HG02623 (cell line): Measurements from ENCODE around the gene PLCB1.
"Not testable (repeated sequence)": the region's sequence is repeated elsewhere in the genome, so short reads cannot be mapped to it uniquely, and the experiment has no call there.

Experiments used
- ATAC-seq: cut with Tn5 transposase; IDR thresholded peaks from one replicate; pipeline ENCODE4 v1.9.1; 2021; ENCODE audit warnings: moderate library complexity; ENCODE audit not compliant: unreplicated experiment

Gene PLCB1

GRCh38 chr20:8635837-8636236 is 503.8 kb downstream of the PLCB1 start:
- no peak for ATAC-seq

DNA sequence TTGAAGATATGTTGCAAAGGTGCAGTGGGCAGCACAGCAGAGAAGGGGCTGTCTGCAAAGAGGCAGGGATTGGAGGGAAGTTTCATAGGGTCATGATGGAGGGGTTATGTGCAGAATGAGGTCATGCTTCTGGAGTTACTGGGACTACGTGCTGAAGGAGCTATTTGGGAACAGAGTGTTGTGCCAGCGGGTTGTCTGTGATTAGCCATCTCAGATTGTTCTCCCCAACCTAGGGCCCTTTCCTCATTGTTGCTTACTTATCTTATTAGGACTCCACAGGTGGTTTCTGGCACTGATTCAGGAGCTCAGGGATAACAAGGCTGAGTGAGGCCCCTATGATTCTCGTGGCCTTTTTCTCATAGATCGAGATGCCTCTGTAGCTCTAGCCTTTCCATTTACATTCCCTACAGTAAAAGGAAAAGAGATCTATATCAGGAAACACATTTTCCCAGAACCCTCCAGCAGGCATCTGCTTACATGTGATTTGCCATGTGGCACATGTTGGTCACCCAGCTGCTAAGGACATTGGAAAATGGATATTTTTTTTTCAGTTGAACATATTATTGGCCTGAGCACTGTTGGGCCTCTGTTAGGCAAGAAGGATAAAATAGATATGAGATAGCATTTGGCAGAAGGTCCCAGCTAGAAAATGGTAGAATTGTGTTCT is 507.2 kb downstream of the PLCB1 start:
- no peak for ATAC-seq

DNA sequence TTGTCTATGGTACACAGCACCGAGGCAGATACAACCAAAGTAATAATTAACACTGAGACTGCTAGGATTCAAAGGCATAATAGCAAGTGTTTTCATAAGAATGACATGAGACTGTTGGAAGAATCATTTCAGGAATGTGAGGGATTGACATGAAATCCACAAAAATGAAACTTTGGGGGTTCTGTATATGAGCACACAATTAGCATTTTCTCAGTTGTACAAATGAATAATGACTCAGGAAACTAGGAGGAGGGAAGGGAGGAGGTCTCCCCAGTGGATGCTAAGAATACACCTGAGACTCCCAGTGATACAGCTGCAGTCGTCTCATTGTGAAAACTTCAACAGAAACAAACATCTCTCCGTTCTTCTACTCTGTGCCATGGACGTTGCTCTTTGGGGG is 508.4 kb downstream of the PLCB1 start:
- no peak for ATAC-seq

DNA sequence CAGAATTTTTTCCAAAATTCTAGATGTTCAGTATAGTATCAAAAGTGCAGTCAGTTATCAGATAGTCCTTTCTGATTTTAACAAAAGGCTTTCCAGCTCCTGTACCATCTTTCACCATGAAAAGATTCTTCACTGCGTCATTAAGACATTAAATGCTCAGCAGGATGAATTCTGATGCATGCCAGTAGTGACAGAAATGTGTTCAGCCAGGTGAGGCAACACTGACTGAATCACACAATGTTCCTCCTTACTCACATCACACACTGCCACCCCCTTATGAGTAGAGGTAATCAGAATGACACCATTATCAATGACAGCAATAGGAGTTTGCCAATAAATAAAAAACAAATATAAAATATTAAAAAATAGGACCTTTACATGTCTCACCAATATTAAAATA is 510.2 kb downstream of the PLCB1 start:
- no peak for ATAC-seq

DNA sequence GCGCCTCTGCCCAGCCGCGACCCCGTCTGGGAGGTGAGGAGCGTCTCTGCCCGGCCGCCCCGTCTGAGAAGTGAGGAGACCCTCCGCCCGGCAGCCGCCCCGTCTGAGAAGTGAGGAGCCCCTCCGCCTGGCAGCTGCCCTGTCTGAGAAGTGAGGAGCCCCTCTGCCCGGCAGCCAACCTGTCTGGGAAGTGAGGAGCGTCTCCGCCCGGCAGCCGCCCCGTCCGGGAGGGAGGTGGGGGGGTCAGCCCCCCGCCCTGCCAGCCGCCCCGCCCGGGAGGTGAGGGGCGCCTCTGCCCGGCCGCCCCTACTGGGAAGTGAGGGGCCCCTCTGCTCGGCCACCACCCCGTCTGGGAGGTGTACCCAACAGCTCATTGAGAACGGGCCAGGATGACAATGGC is 512.4 kb downstream of the PLCB1 start:
- not testable (repeated sequence) for ATAC-seq

- no peak for ATAC-seq
Observed at GRCh38 chr20:8645326-8645725, 513.3 kb downstream of the PLCB1 start.

GRCh38 chr20:8646033-8646441 is 514.0 kb downstream of the PLCB1 start:
- no peak for ATAC-seq

DNA sequence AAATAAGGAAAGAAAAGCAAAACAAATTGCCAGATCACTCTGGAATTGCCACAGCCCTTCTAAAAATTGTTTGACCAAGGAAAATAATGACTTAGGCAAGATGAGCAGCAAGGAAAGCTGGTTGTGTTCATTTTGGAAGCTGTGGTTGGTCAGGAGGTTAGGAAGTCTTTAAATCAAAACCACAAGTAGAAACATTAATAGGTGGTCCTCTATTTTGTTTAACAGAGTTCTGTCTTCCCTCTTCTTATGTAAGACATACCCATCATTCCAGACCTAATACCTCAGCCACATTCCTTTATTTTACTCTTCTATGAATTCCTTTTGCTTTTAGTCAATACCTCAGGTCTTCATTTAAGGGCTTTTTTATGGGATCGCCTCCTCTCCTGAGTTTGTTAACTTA is 514.6 kb downstream of the PLCB1 start:
- ATAC-seq: no peak

DNA sequence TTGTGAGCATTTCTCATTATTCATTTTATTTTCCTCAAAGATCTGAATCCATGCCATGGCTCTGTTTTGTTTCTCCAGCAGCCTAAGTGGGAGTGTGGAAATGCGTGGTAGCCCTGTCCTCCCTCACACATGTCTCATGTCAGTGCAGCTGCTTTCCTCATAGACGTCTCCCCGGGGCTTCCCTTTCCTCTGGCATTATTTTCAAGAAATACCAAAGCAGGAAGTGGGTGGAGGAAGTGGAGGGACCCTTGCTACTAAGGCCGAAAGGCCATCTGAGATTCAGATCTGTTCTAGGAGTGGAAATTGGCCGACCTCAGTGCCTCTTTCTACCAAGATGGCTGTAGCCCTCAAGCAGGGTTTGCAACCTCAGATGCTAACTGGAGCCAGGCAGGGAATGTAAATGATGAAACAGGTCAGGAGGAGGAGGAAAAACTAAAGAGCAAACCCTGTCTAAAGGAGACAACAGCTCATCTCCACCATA is 515.9 kb downstream of the PLCB1 start:
- no peak for ATAC-seq

GRCh38 chr20:8648466-8648865 is 516.4 kb downstream of the PLCB1 start:
- no peak for ATAC-seq

- ATAC-seq: no peak
Observed at GRCh38 chr20:8652396-8652795, 520.3 kb downstream of the PLCB1 start.

DNA sequence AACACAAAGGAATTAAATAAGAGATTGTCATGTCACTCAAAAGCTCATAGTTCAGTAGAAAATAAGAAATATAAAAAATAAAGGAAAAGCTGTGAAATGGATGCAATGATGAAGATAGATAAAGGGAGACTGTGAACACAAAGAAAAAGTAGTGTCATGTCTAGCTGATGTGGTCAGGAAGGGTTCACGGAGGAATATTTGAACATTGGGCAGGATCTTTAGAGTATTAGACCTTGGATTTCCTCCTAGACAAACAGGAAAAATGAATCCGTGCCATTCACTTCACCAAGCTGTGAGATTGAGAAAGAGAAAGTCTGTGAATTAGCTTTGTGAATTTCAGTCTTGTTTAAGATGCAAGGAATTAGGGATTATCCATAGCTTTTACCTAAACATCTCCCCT is 522.4 kb downstream of the PLCB1 start:
- no peak for ATAC-seq

DNA sequence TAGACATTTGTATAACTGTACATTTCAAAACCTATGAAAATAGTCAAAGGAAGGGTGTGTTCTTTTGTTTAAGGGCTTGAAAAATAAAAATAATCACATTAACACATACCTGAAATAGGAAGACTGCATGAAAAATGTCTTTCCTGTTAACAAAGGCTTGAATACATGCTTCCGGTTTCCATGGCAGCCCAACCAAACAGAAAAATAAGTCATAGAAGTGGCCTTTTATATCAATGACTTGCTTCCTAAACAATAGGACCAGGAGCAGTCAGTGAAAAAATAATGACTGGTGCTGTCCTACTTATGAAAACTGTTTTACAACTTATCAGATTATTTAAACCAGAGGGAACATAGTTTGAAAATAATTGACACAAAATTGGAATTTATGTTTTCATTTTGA is 524.3 kb downstream of the PLCB1 start:
- ATAC-seq: no peak

DNA sequence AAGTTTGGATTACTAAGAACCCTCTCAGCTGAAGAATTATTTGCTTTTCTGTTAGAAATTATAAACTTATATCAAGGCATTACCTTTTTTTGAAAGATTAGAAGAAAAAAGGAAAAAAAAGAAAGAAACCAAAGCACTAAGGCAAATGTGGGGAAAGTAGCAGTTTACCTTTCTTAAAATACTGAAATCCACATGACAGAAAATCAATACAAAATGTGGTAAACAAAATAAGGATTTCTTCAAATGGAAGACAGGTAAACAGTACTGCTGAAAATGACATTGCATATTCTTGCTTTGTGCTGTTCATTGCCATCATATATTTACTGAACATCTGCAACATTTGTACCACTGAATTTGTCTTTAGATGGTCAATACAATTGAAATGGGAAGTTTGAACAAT is 525.6 kb downstream of the PLCB1 start:
- no peak for ATAC-seq

GRCh38 chr20:8658103-8658502 is 526.0 kb downstream of the PLCB1 start:
- ATAC-seq: no peak

DNA sequence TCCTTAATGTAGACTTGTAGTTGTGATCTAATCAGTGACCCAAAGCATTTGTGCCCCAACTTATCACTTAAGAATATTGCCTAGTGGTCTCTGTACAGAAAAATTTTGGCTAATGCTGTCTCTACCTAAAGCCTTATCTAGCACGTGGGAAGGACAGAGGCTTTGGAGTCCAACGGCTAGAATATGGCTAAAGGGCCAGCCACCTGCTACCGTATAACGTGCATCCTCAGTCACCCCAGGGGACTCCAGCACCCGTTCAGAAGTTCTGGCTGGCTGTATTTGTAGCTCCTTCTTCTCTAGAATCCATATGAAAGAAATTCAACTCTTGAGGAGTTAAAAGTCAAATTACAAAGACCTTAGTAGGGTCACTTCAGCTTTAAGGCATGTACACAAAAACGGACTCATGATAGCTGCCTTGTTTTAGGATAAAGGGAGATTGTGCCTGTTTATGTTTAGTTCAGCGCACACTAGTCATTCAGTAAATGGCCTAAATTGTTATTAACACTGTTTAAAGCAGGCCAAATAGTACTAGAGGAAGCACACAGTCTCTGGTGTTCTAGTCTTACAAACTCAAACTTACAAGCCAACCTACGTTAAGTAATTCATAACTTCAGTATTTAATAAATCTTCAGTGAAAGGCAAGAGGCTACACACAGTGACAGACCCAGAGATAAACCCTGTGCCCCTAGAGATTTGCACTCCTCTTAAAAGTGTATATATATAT is 529.3 kb downstream of the PLCB1 start:
- ATAC-seq: no peak

DNA sequence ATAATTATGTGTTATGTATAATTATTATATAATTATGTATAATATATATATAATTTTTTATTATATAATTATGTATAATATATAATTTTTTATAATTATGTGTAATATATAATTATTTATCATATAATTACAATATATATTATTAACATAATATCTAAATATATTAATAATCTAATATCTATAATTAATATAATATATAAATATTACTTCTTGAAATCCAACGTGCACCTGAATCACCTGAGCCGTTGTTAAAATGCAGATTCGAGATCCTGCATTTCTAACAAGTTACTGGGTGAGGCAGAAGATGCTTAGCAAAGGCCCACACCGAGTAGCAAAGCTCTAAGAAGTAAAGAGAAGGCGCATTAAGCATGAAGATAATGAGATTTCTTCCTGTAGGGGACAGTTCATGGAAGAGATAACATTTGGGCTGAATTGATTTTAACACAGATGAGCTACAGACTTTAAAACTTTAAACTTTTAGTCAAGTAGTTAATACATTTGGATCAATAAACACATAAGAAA is 530.4 kb downstream of the PLCB1 start:
- no peak for ATAC-seq

DNA sequence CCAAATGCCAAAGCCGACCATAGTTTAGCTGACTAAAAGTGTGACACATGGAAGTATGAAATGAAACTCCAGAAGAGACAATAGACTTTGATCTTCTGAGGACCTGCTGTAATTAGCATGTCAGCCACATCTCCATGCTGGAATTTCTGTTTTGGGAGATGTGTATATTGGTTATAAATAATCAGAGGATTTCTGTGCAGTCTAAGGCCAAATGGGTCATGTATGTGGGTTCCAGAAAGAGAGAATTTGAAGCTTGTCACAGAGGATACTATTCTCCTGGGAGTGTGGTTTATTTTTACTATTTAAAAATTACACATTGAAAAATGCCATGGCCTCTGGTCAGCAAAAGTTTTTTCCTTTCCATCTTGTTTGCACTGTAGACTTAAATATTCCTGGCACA is 531.4 kb downstream of the PLCB1 start:
- no peak for ATAC-seq

GRCh38 chr20:8664778-8665177 is 532.7 kb downstream of the PLCB1 start:
- no peak for ATAC-seq

GRCh38 chr20:8667306-8667705 is 535.2 kb downstream of the PLCB1 start:
- no peak for ATAC-seq

DNA sequence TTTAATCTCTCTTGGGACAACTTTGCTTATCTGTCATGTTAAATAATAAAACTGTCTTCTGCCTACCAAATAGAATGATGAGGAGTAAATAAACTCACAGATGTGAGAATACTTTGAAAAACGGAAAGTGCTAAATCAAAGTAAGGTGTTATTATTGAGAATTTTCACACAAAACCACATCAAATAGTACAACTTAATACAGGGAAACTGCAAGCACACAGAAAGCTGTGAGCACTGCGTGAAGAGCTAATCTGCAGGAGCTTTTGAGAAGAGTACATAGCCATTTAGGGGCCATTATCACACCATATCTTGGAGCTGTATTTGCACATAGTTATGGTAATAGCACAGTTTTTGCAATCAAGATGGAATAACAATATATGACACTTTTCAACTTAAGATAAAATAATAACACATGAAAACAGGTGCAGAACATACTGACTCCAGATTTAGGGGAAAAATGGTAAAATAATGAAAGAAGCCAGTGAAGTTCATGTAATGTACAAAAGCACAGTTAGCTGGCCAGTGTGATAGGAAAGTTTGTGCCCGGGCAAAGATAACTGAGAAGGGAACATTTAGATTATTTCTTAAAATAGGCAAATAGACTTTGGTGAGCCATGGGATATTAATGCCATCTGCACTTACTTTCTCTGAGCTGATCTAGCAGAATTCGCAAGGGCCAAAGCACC is 538.3 kb downstream of the PLCB1 start:
- ATAC-seq: no peak

DNA sequence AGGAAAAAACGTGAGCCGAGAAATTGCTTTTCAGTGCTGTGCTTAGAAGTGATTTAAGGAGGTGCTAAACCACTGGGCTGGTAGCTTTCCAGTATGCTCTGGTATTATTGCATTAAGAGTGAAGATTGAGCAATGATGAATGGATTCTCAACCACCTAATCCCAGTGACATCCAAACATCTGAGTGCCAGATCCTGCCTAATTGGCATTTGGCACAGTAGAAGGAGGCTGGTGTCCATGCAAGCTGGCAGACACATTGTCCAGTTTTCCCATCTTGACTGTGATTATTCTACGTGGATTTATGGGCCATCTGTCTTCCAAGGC is 538.8 kb downstream of the PLCB1 start:
- ATAC-seq: no peak
